NCI-H1930 (cell line): ENCODE results near the gene PVALB.

Experiments
- DNase-seq, 2 experiments: peaks; one replicate each; lab custom pipeline; 2025; lab: John Stamatoyannopoulos, UW

The PVALB gene

GRCh38 chr22:36811094-36811800, 5.6 kb downstream of the PVALB start:
- DNase-seq: no peak

- no peak for DNase-seq
These were observed 7.5 kb downstream of the PVALB start for GRCh38 chr22:36809351-36809750.

GRCh38 chr22:36808721-36809344, 8.0 kb downstream of the PVALB start:
- DNase-seq: no peak

- no peak for DNase-seq
These were observed 9.2 kb downstream of the PVALB start for GRCh38 chr22:36807627-36808026.

- no peak for DNase-seq
These were observed 10.0 kb downstream of the PVALB start for GRCh38 chr22:36806835-36807234.

GRCh38 chr22:36803358-36803757, 13.5 kb downstream of the PVALB start:
- no peak for DNase-seq

GRCh38 chr22:36798674-36799066, 18.2 kb downstream of the PVALB start:
- DNase-seq: no peak

GRCh38 chr22:36797911-36798673, 18.7 kb downstream of the PVALB start:
- DNase-seq: no peak

- no peak for DNase-seq
These were observed 19.5 kb downstream of the PVALB start for GRCh38 chr22:36797374-36797773.

GRCh38 chr22:36796552-36797175, 20.2 kb downstream of the PVALB start:
- no peak for DNase-seq

- no peak for DNase-seq
These were observed 21.2 kb downstream of the PVALB start for GRCh38 chr22:36795633-36796032.

GRCh38 chr22:36790648-36791047, 26.2 kb downstream of the PVALB start:
- DNase-seq: no peak

GRCh38 chr22:36787204-36787988, 29.4 kb downstream of the PVALB start:
- DNase-seq: no peak

GRCh38 chr22:36783743-36784142, 33.1 kb downstream of the PVALB start:
- DNase-seq: no peak

GRCh38 chr22:36781656-36782627, 34.9 kb downstream of the PVALB start:
- DNase-seq: peak; percentile 10 to 55

GRCh38 chr22:36778020-36778419, 38.8 kb downstream of the PVALB start:
- no peak for DNase-seq

GRCh38 chr22:36776722-36777121, 40.1 kb downstream of the PVALB start:
- no peak for DNase-seq

GRCh38 chr22:36775964-36776669, 40.7 kb downstream of the PVALB start, which contains the start of gene IFT27:
TSS of gene IFT27 (minus strand) at chr22:36776119. CDS start at chr22:36775707, 412 bp downstream.
- peak; percentile 99 for DNase-seq

GRCh38 chr22:36775586-36775963, 41.3 kb downstream of the PVALB start:
- DNase-seq: no peak

GRCh38 chr22:36773935-36774334, 42.9 kb downstream of the PVALB start:
- DNase-seq: peak in 1 of 2 experiments; percentile 21
